Measurements from ENCODE around the gene HIGD1B. TPM values are rescaled to one million over a fixed set of nuclear protein-coding genes. Genes with fewer than 3 reads are reported as not detected.
A peak's percentile ranks its signal among the peaks of the same experiment; 100 is the strongest.
"Not testable (repeated sequence)": the region's sequence is repeated elsewhere in the genome, so short reads cannot be mapped to it uniquely, and the experiment has no call there.

HIGD1B gene
- total RNA-seq, 1 donor from 2014 or later = not detected

GRCh38 chr17:44807817-44808155, 39.9 kb upstream of the HIGD1B start:
- H3K27me3 Mint-ChIP-seq = no peaks in the 10 kb centered on the region
- H3K4me1 Mint-ChIP-seq (ENCODE audit: low read depth) = peaks cover 19% of the 10 kb centered on the region
- no peak overlapping the region for H3K4me3 Mint-ChIP-seq (ENCODE audit: low read depth)
- peaks cover 15% of the 10 kb centered on the region for H3K36me3 Mint-ChIP-seq (ENCODE audit: insufficient read depth)
- H3K9me3 Mint-ChIP-seq (ENCODE audit: low read depth) = no peaks in the 10 kb centered on the region
- H3K27ac Mint-ChIP-seq = no peak overlapping the region
- DNase-seq (ENCODE audit: low spot score, unreplicated experiment) = no peak
- TF ChIP-seq CTCF (IDR thresholded peaks at IDR 0.05; ENCODE audit: unreplicated experiment) = no peak

- H3K36me3 Mint-ChIP-seq (ENCODE audit: insufficient read depth) = peaks cover 15% of the 10 kb centered on the region
- H3K27ac Mint-ChIP-seq = no peak overlapping the region
- H3K9me3 Mint-ChIP-seq (ENCODE audit: low read depth) = no peaks in the 10 kb centered on the region
Observed at GRCh38 chr17:44808156-44808555, 39.5 kb upstream of the HIGD1B start.

GRCh38 chr17:44808656-44809388, 38.9 kb upstream of the HIGD1B start:
- not testable (repeated sequence) for H3K4me3 Mint-ChIP-seq (ENCODE audit: low read depth); H3K27ac Mint-ChIP-seq; H3K9me3 Mint-ChIP-seq (ENCODE audit: low read depth)

More at GRCh38 chr17:44808156-44808555, 39.5 kb upstream of the HIGD1B start:
- TF ChIP-seq CTCF (IDR thresholded peaks at IDR 0.05; ENCODE audit: unreplicated experiment) = no peak
- no peak overlapping the region for H3K4me3 Mint-ChIP-seq (ENCODE audit: low read depth)
- no peaks in the 10 kb centered on the region for H3K27me3 Mint-ChIP-seq
- no peak for DNase-seq (ENCODE audit: low spot score, unreplicated experiment)
- peaks cover 18% of the 10 kb centered on the region for H3K4me1 Mint-ChIP-seq (ENCODE audit: low read depth)

GRCh38 chr17:44812263-44812662, 35.4 kb upstream of the HIGD1B start:
- peaks cover 4% of the 10 kb centered on the region for H3K36me3 Mint-ChIP-seq (ENCODE audit: insufficient read depth)
- H3K4me3 Mint-ChIP-seq (ENCODE audit: low read depth) = no peak overlapping the region
- no peaks in the 10 kb centered on the region for H3K27me3 Mint-ChIP-seq
- peaks cover 2% of the 10 kb centered on the region for H3K4me1 Mint-ChIP-seq (ENCODE audit: low read depth)
- no peak for TF ChIP-seq CTCF (IDR thresholded peaks at IDR 0.05; ENCODE audit: unreplicated experiment)
- H3K27ac Mint-ChIP-seq = no peak overlapping the region
- no peaks in the 10 kb centered on the region for H3K9me3 Mint-ChIP-seq (ENCODE audit: low read depth)
- DNase-seq (ENCODE audit: low spot score, unreplicated experiment) = no peak

More at GRCh38 chr17:44808656-44809388, 38.9 kb upstream of the HIGD1B start:
- not testable (repeated sequence) for H3K27me3 Mint-ChIP-seq; DNase-seq (ENCODE audit: low spot score, unreplicated experiment)
- Mint-ChIP-seq H3K36me3 (ENCODE audit: insufficient read depth) (peaks cover 15% of the 10 kb centered on the region), H3K4me1 (ENCODE audit: low read depth) (peaks cover 16% of the 10 kb centered on the region)

- H3K4me3 Mint-ChIP-seq (ENCODE audit: low read depth); DNase-seq (ENCODE audit: low spot score, unreplicated experiment); H3K9me3 Mint-ChIP-seq (ENCODE audit: low read depth); H3K27ac Mint-ChIP-seq; H3K36me3 Mint-ChIP-seq (ENCODE audit: insufficient read depth); H3K4me1 Mint-ChIP-seq (ENCODE audit: low read depth); H3K27me3 Mint-ChIP-seq: not testable (repeated sequence)
Observed at GRCh38 chr17:44818508-44818907, 29.2 kb upstream of the HIGD1B start.

GRCh38 chr17:44820631-44821212, 27.0 kb upstream of the HIGD1B start:
- no peaks in the 10 kb centered on the region for H3K27me3 Mint-ChIP-seq
- peaks cover 9% of the 10 kb centered on the region for H3K4me1 Mint-ChIP-seq (ENCODE audit: low read depth)
- no peak overlapping the region for H3K4me3 Mint-ChIP-seq (ENCODE audit: low read depth)
- peak overlapping the region; percentile 59 for H3K27ac Mint-ChIP-seq
- no peak for DNase-seq (ENCODE audit: low spot score, unreplicated experiment)
- no peaks in the 10 kb centered on the region for H3K36me3 Mint-ChIP-seq (ENCODE audit: insufficient read depth)
- H3K9me3 Mint-ChIP-seq (ENCODE audit: low read depth) = no peaks in the 10 kb centered on the region
- no peak for TF ChIP-seq CTCF (IDR thresholded peaks at IDR 0.05; ENCODE audit: unreplicated experiment)

GRCh38 chr17:44825236-44825635, 22.4 kb upstream of the HIGD1B start:
- not testable (repeated sequence) for H3K4me3 Mint-ChIP-seq (ENCODE audit: low read depth); H3K9me3 Mint-ChIP-seq (ENCODE audit: low read depth); DNase-seq (ENCODE audit: low spot score, unreplicated experiment); H3K27ac Mint-ChIP-seq; H3K36me3 Mint-ChIP-seq (ENCODE audit: insufficient read depth); H3K27me3 Mint-ChIP-seq
- peaks cover 22% of the 10 kb centered on the region for H3K4me1 Mint-ChIP-seq (ENCODE audit: low read depth)

Measured in progenitor cell of endocrine pancreas (in vitro differentiated cells).